HT-29 (cell line): Measurements from ENCODE around the gene NSD2. TPM values are rescaled to one million over a fixed set of nuclear protein-coding genes. Genes with fewer than 3 reads are reported as not detected.

ENCODE experiments used
- DNase-seq: peaks from one replicate; pipeline ENCODE4 v3.0.0-alpha.2; 2015; ENCODE audit warnings: low spot score
- total RNA-seq: library from RNA; depleted of rRNA; stranded (reverse); fragments of >200 nt; shearing (Covaris generic); gene quantifications from 2 replicates; pipeline ENCODE4 v1.2.3, GENCODE V29; 2014

The NSD2 gene
- total RNA-seq, 1 experiment from 2014 or later: 70.5 TPM

DNA sequence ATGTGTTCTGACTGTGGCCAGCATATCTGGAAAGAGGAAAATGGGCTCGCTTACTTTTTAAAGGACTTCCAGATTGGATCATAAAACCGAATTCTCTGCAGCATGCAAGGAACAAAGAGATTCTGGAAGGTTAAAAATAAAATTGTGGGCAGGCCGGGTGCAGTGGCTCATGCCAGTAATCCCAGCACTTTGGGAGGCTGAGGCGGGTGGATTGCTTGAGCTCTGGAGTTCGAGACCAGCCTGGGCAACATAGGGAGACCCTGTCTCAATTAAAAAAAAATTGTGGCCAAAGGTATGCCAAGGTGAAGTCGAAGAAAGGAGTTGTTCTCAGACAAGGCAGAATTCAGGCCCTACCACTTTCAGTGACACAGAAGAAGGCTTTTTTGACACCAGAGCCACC, 99.7 kb downstream of the NSD2 start:
- DNase-seq: no peak

GRCh38 chr4:1971456-1972200, 100.4 kb downstream of the NSD2 start:
- no peak for DNase-seq

- no peak for DNase-seq
These were observed 101.2 kb downstream of the NSD2 start for GRCh38 chr4:1972414-1972813.

- DNase-seq: no peak
These were observed 102.0 kb downstream of the NSD2 start for GRCh38 chr4:1973218-1973617.

DNA sequence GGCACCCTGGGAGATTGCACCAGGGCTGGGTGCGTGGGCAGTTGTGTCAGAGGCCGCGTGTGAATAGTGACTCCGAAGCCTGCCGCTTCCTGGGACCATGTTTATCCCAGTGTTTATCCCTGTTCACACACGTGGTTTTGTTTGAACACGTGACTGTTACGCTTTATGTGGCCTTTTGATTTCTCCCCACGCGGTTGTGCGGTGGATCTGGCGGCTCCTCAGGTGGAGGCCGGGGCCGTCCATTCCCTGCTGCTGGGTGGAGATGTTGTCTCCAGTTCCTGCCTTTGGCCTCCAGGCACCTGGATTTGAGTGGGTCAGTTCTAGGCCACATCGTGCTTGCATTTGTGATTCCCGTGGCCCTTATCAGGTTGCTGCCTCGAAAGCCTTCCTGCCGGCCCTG, 102.5 kb downstream of the NSD2 start:
- no peak for DNase-seq

GRCh38 chr4:1974840-1975239, 103.6 kb downstream of the NSD2 start:
- no peak for DNase-seq

DNA sequence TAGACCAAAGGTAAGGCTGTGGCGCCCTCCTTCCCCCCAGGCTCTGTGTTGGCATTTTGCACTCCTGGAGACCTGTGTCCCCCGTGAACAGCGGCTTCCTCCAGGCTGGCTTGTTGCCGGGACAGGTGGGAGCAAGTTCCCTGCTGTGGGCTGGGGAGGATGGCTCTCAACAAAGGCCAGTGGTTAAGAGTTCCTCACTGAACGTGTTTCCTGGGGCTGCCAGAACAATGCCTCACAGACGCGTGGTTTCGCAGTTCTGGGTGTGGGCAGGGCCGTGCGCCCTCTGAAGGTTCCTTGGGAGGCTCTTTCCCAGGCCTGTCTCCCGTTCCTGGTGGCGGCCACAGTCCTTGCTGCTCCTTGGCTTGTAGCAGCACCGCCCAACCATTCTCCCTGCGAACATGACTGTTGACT, 104.2 kb downstream of the NSD2 start:
- DNase-seq: no peak

DNA sequence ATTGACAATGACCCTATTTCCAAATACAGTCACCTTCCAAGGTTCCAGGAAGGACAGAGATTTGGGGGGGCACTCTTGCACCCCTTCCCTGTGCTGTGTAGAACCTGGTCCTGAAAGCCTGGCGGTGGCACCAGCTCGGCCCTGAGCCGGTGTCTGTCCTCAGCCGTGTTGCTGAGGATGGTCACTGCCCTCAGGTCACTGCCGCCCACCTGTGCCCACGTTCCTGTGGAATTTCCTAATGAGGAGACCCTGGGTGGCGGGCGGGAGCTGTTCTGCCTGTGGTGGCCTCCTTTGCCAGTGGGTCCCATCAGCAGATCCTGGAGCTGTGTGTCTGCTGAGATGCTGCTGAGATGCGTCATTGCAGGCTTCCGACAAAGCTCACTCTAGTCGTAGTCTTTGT, 104.7 kb downstream of the NSD2 start:
- no peak for DNase-seq

- no peak for DNase-seq
These were observed 105.5 kb downstream of the NSD2 start for GRCh38 chr4:1976416-1977352.

GRCh38 chr4:1978226-1978625, 107.0 kb downstream of the NSD2 start:
- no peak for DNase-seq

- DNase-seq: no peak
These were observed 107.7 kb downstream of the NSD2 start for GRCh38 chr4:1978741-1979476.

DNA sequence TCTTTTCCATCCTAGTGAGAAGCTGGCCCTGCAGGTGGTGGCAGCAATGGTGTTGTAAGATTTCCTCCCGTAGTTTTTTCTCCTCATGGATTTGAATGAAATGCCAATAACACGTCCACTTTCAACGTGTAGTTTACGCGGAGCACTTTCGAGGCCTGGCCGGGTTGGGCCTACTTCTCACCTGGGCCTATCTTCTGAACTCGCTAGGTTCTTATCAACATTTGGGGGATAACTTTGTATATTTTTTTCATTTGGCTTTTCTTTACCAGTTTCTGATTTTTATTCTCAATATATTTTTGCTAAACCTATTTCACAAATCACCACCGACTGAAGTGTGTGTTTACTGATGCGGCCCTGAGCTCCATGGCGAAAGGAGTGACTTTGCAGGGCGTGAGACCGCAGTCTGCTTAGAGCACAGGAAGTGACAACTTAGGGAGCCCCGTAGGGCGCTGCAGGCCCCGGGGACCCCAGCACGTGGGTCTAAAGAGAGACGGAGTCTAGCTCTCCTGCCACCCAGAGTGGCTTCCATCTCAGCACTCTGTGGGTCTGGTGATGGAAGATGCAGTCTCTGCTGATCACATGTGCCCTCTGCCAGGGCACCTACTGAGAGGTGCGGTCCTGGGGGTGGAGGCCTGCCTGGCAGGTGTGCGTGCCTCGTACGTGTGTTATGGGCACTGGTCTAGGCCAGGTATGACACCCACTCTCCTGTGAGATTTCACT, 108.4 kb downstream of the NSD2 start:
- DNase-seq: no peak

DNA sequence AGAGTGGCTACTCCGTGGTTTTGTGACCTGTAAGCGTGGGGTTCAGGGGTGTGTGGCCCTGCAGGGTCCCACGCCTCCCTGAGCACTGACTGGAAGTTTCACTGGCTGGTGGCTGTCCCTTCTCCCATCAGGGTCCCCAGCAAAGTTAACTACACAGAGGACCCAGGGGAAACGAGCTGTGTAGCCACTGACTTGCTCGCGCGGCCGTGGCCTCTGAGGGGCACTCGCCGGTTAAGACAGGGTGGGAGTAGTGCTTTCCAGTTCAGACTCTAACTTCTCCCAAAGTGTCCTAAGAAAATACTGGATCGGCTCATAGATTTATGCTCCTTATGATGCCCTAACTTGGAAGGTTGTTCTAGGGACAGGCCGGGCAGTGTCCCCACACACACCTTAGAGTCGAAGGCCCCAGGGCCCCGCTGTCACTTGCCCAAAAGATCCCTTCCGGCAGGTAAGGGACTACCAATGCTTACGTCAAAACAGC, 109.4 kb downstream of the NSD2 start:
- DNase-seq: no peak

- no peak for DNase-seq
These were observed 110.3 kb downstream of the NSD2 start for GRCh38 chr4:1981251-1982058.

DNA sequence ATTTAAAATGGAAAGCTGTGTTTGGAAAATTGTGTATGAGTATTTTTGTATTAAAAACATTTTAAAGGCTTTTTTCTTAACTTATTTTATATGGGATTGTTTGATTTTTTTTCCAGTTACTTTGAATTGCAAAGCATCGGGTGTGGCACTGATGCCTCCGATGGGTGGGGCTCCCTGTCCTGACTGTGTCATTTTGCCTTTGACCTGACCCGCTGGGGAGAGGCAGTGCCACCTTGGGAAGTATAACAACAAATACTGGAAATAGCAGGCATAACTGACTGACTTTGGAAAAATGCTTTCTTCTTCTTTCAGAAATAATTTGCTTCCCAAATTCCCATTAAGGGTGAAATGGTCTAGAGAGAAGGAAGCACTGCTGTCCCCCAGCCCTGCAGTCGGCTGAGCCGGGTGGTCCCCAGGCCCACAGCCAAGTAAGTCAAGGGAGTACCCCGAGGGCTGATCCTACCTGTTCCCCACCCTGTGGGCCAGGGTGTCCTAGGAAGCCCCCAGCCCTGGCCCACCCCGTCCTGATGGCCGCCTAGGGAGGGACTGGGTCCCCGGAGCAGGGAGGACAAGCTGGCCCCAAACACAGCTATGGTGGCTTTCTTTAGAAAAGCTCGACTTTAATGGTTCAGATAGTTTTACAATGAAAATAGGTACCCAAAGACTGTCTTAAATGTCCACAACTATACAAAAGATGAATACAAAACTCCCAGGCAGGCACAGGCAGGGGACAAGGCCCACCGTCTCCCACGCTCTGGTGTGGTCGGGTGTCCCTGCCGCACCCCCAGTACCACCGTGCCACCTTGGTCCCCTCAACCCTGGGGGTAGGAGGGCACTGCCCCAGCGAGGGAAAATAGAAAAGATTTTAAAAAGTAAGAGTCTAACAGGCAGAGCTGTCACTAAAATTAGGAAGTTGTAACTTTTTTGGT, 111.2 kb downstream of the NSD2 start:
- DNase-seq: no peak

DNA sequence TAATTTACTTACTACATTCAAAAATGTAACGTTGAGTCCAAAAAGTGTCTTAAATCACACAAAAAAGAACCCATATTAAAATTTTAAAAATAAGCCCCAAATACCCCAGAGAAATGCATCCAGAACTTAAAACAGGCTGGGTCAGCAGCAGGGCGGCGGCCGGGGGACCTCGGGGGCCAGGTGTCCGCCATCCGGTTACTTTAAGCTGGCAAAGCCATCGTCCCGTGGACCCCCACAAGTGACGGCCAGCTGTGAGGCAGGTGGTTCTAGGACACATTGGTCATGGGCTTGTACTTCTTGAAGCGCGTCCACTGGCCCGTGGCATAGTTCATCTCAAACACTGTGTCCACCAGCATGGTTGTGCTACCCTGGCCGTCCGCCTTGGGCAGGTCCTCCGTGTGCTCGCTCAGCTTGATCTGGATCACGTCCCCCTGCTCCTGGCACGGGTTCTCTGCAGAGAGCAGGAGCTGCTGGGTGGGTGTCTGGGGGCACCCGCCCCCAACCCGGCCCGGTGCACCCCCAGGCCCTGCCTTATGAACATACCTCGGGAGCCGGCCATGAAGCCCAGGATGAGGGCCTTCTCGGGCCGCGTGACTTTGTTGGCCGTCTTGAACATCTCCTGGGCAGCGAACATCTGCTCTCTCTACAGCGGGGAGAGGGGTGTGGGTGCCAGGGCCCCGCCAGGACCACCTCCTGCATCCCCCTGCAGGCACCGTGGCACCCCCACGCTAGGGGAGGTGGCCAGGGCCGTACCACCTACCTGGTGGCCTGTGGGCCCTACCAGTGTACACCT, 112.1 kb downstream of the NSD2 start:
- no peak for DNase-seq

GRCh38 chr4:1983846-1984405, 112.7 kb downstream of the NSD2 start:
- no peak for DNase-seq
